Measurements from ENCODE around the gene SECTM1.

The SECTM1 gene

DNA sequence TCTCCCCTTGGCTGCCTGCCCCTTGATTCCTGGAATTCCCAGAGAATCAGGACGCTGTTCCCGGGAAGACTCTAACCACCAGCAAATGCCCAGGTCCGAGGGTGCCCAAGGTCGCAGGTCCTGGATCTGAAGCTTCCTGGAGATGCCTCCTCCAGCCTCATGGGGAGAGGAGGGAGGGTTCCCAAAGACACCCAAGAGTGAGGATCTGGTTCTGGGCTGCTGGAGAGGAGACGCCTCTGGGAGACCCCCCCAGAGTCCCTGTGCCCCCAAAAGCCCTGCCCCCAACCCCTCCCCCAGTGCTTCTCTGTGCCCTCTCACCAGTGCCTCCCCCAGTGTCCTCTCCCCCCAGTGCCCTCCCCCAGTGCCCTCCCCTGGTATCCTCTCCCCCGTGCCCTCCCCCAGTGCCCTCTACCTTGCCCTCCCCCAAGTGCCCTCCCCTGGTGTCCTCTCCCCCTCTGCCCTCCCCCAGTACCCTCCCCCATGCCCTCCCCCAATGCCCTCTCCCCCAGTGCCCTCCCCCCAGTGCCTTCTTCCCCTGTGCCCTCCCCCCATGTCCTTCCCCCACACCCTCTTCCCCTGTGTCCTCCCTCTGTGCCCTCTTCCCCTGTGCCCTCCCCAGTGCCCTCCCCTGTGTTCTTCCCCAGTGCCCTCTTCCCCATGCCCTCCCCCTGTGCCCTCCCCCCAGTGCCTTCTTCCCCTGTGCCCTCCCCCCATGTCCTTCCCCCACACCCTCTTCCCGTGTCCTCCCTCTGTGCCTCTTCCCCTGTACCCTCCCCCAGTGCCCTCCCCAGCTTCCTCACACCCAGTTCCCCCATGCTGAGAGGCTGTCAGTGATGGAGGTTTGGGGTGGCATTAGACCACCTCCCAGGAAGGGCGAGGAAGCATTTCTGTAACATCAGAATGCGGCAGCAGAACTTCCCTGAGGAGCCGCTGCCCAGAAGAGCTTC, 6.3 kb upstream of the SECTM1 start:
- TF ChIP-seq MAX (IDR thresholded peaks at IDR 0.05) (no peak), ZBTB7A (IDR thresholded peaks at IDR 0.05; ENCODE audit: low read depth) (no peak), YY1 (IDR thresholded peaks at IDR 0.05; ENCODE audit: low read depth) (no peak), RAD21 (IDR thresholded peaks at IDR 0.05; ENCODE audit: low read depth) (no peak), TEAD4 (IDR thresholded peaks at IDR 0.05) (no peak), CREB1 (IDR thresholded peaks at IDR 0.05; ENCODE audit: low read depth) (no peak), CEBPB (IDR thresholded peaks at IDR 0.05) (no peak)
- TF ChIP-seq, protein P1, sequence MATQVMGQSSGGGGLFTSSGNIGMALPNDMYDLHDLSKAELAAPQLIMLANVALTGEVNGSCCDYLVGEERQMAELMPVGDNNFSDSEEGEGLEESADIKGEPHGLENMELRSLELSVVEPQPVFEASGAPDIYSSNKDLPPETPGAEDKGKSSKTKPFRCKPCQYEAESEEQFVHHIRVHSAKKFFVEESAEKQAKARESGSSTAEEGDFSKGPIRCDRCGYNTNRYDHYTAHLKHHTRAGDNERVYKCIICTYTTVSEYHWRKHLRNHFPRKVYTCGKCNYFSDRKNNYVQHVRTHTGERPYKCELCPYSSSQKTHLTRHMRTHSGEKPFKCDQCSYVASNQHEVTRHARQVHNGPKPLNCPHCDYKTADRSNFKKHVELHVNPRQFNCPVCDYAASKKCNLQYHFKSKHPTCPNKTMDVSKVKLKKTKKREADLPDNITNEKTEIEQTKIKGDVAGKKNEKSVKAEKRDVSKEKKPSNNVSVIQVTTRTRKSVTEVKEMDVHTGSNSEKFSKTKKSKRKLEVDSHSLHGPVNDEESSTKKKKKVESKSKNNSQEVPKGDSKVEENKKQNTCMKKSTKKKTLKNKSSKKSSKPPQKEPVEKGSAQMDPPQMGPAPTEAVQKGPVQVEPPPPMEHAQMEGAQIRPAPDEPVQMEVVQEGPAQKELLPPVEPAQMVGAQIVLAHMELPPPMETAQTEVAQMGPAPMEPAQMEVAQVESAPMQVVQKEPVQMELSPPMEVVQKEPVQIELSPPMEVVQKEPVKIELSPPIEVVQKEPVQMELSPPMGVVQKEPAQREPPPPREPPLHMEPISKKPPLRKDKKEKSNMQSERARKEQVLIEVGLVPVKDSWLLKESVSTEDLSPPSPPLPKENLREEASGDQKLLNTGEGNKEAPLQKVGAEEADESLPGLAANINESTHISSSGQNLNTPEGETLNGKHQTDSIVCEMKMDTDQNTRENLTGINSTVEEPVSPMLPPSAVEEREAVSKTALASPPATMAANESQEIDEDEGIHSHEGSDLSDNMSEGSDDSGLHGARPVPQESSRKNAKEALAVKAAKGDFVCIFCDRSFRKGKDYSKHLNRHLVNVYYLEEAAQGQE (IDR thresholded peaks at IDR 0.05; ENCODE audit: low read depth): no peak
- TF ChIP-seq, protein P2, sequence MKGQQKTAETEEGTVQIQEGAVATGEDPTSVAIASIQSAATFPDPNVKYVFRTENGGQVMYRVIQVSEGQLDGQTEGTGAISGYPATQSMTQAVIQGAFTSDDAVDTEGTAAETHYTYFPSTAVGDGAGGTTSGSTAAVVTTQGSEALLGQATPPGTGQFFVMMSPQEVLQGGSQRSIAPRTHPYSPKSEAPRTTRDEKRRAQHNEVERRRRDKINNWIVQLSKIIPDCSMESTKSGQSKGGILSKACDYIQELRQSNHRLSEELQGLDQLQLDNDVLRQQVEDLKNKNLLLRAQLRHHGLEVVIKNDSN (IDR thresholded peaks at IDR 0.05): no peak

DNA sequence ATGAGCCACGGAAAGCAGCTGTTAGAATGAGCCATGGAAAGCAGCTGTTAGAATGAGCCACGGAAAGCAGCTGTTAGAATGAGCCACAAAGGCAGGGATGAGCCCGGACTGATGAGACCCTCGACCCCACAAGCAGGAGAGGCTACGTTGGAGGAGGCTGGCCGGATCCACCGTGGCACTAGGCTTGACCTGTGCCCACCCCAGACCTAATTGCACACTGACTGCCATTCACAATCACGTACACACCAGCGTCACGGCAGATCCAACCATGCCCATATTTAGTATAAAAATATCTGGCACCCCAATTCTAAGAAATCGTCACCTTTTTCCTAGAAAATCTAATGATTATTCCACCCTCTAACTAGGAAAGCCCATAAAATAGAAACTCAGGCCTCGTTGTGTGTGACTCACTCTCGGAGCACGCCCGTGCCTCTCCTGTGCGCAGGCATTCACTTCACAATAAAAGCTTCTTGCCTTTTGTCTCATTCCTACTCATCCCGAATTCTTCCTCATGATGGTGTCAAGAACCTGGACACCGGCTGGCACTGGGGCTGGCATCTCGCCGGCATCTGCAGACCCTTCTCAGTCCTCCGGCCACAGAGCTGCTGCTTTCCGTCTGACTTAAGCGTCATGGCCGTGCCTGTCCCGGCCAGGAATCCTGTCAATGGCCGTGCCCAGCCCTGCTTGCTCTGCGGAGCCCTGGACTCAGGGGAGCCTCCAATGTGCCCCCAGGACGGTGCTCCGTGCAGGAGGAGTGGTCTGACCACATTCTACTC, 5.5 kb upstream of the SECTM1 start:
- TF ChIP-seq, protein P1 (IDR thresholded peaks at IDR 0.05; ENCODE audit: low read depth): no peak
- TF ChIP-seq RAD21 (IDR thresholded peaks at IDR 0.05; ENCODE audit: low read depth) (peak; percentile 1; the same call in 1 of the 2 replicates), ZBTB7A (IDR thresholded peaks at IDR 0.05; ENCODE audit: low read depth) (no peak), MAX (IDR thresholded peaks at IDR 0.05) (peak; percentile 83), EGR1 (IDR thresholded peaks at IDR 0.05) (no peak), EP300 (IDR thresholded peaks at IDR 0.05; ENCODE audit: borderline replicate concordance) (no peak; the same call in 1 of the 2 replicates), TCF12 (IDR thresholded peaks at IDR 0.05; ENCODE audit: low read depth) (peak; percentile 34; the same call in 1 of the 2 replicates), YY1 (IDR thresholded peaks at IDR 0.05; ENCODE audit: low read depth) (peak; percentile 68; the same call in 1 of the 2 replicates), CEBPB (IDR thresholded peaks at IDR 0.05) (no peak), TEAD4 (IDR thresholded peaks at IDR 0.05) (peak; percentile 62), CREB1 (IDR thresholded peaks at IDR 0.05; ENCODE audit: low read depth) (no peak)
- TF ChIP-seq, protein P2 (IDR thresholded peaks at IDR 0.05): no peak

DNA sequence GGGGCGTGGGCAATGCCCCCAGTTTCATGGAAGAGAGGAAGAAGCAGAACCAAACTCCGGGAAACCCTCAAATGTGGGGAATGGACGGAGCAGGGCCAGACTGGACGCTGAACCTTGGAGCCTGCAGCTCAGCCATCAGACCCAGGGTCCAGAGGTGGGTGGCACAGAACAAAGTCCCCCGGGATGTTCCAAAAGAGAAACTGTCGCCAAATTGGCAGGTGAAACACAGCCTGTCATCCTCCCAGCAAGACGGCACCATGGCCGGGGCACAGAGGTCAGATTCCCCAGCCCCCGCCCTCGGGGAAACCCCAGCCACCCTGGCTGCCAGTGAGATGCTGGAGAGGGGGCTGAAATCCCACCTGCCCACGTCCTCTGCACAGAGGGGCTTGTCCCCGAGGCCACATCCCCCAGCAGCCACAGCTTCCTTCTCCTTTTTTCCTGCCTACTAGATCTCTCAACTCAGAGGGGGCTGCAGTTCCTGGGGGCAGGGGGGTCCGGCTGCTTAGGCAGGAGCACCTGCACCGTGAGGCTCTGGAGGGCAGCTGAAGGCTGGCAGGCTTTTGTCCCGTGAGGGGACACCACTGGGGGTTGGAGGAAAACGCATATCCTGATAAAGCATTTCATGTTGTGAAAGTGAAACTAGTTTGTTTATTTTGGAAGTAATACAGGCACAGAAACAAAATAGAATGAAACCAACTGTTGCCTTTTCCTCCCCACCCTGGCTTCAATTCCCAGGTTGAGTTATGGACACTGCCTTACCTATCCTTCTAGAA, 1.2 kb upstream of the SECTM1 start:
- no peak for TF ChIP-seq EGR1 (IDR thresholded peaks at IDR 0.05)
- TF ChIP-seq MAX (IDR thresholded peaks at IDR 0.05): no peak
- TF ChIP-seq TEAD4 (IDR thresholded peaks at IDR 0.05): no peak
- TF ChIP-seq TCF12 (IDR thresholded peaks at IDR 0.05; ENCODE audit: low read depth): no peak
- TF ChIP-seq NFIC (IDR thresholded peaks at IDR 0.05): no peak
- TF ChIP-seq RAD21 (IDR thresholded peaks at IDR 0.05; ENCODE audit: low read depth): no peak
- TF ChIP-seq, protein P2 (IDR thresholded peaks at IDR 0.05): no peak
- no peak for TF ChIP-seq CREB1 (IDR thresholded peaks at IDR 0.05; ENCODE audit: low read depth)
- TF ChIP-seq CEBPB (IDR thresholded peaks at IDR 0.05): no peak
- TF ChIP-seq ZBTB7A (IDR thresholded peaks at IDR 0.05; ENCODE audit: low read depth): no peak
- TF ChIP-seq EP300 (IDR thresholded peaks at IDR 0.05; ENCODE audit: borderline replicate concordance): no peak
- no peak for TF ChIP-seq YY1 (IDR thresholded peaks at IDR 0.05; ENCODE audit: low read depth)
- TF ChIP-seq, protein P1 (IDR thresholded peaks at IDR 0.05; ENCODE audit: low read depth): no peak
- TF ChIP-seq TAF1 (IDR thresholded peaks at IDR 0.05; ENCODE audit: low read depth): no peak
- TF ChIP-seq FOXM1 (IDR thresholded peaks at IDR 0.05; ENCODE audit: borderline replicate concordance, low read depth): no peak
